ENCODE data around the gene HTATSF1. TPM values are rescaled to one million over a fixed set of nuclear protein-coding genes. Genes with fewer than 3 reads are reported as not detected.

The HTATSF1 gene, protein sequence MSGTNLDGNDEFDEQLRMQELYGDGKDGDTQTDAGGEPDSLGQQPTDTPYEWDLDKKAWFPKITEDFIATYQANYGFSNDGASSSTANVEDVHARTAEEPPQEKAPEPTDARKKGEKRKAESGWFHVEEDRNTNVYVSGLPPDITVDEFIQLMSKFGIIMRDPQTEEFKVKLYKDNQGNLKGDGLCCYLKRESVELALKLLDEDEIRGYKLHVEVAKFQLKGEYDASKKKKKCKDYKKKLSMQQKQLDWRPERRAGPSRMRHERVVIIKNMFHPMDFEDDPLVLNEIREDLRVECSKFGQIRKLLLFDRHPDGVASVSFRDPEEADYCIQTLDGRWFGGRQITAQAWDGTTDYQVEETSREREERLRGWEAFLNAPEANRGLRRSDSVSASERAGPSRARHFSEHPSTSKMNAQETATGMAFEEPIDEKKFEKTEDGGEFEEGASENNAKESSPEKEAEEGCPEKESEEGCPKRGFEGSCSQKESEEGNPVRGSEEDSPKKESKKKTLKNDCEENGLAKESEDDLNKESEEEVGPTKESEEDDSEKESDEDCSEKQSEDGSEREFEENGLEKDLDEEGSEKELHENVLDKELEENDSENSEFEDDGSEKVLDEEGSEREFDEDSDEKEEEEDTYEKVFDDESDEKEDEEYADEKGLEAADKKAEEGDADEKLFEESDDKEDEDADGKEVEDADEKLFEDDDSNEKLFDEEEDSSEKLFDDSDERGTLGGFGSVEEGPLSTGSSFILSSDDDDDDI
- polyA plus RNA-seq (ENCODE audit: insufficient read length) = 90.4 TPM

DNA sequence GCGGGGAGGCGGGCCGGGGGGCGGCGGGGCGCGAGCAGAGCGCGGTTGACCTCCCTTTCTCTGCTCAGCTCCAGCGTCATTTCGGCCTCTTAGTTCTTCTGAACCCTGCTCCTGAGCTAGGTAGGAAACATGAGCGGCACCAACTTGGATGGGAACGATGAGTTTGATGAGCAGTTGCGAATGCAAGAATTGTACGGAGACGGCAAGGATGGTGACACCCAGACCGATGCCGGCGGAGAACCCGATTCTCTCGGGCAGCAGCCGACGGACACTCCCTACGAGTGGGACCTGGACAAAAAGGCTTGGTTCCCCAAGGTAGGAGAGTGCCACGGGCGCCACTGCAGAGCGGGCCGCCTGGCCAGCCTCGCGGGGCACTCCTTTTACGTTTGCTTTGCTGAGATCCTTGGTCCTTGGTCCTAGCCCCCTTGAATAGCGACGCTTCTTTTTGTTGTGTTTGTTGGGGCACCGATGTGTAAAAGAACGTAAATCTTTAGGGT, at the start of gene HTATSF1:
Gene HTATSF1, plus strand, starts transcription at position 37 of the 497 bp plus-strand sequence. Its CDS starts 93 bp downstream, at position 130.
- DNase-seq (ENCODE audit: low read depth) = no peak

DNA sequence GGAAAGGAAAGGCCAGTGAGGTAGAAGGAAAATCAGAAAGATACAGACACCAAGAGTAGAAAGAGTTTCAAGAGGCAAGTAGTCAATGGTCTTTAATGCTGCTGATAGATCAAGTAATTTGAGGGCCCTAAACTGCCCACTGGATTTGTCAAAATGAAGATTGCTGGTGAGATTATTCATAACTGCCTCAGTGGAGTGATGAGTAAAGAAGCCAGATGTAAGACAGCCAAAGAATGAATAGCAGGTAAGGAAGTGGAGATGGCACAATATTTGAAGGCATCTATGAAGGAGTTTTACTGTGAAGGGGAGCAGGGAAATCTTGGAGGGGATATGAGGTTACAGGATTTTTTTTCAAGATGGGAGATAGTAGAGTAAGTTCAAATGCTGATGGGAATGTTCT, 49.4 kb upstream of the HTATSF1 start:
- no peak for DNase-seq (ENCODE audit: low read depth)

DNA sequence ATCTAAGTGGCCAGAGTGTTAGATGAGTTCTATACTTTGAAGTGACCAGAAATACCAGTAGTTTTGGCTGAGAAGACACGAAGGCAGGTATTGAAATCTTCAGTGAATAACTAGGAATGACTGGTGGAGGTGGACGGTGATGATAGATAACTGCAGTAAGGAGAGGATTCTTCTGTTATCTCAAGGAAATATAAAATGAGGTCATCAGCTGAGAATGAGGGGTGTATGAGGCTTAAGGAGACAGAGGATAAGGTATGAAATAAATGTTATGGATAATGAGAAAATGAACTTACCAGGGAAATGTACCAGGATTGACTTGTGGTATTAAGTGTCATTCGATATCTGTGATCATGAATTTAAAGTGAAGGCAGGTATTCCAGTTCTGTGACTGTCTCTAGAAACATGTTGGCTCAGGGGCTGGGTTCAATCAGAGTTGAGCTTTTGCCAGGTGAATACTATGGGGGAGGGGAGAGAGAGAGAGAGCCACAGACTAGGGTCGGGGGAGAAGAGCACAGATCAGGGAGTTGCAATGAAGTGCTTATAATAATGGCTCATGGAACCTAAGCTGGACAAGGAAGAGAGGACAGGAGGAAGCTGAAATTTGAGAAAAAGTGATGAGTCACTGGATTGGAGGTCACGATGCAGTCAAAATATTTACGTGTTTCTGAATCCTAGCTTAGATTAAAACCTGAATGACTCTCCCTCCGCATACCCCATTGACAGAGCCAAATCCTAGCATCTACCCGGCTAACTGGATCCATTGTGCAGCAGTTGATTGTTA, 47.2 kb upstream of the HTATSF1 start:
- DNase-seq (ENCODE audit: low read depth) = no peak

DNA sequence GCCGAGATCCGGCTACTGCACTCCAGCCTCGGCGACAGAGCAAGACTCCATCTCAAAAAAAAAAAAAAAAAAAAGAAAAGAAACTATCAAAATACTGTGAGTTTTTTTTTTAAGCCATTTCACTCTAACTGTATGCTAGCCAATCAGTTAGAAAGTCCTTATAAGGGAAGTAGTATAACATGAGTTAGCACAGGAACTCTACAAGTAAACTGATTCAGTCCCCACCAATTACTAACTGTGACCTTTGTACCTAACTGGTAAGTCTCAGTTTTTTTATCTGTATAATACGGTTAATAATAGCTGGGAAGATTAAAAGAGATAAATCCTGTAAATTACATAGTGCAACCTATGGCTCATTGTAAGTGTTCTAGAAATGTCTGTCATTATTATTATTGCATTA, 44.8 kb upstream of the HTATSF1 start:
- no peak for DNase-seq (ENCODE audit: low read depth)

DNA sequence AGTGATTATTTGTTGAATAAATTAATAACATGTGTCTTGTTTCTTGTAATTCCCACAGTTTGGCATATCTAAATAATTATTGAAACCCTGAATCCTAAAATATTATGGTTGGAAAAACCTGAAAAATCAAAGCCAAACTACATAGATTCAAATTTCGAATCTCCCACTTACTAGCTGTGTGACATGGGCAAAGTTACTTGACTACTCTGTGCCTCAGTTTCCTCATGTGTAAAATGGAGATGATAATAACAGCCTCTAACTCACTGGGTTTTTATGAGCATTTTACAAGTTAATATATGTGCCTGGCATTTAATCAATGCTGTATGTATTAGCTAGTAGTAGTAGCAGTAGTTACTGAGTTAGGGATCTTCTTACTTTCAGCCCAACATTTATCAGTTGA, 44.3 kb upstream of the HTATSF1 start:
- DNase-seq (ENCODE audit: low read depth) = no peak

DNA sequence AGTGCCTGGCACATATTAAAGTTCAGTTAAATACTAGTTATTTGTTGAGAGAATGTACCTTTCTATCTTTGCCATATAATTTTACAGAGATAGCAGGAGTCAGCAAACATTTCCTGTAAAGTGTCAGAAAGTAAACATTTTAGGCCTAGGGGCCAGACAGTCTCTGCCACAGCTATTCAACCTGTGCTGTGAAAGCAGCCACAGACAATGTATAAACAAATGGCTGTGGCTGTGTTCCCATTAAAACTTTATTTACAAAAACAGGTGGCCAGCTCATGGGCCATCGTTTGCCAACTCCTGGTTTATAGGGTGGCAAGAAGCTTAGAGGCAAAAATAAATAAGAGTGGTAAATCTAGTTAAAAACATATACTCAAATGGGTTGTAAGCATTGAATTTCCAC, 43.6 kb upstream of the HTATSF1 start:
- DNase-seq (ENCODE audit: low read depth) = no peak

DNA sequence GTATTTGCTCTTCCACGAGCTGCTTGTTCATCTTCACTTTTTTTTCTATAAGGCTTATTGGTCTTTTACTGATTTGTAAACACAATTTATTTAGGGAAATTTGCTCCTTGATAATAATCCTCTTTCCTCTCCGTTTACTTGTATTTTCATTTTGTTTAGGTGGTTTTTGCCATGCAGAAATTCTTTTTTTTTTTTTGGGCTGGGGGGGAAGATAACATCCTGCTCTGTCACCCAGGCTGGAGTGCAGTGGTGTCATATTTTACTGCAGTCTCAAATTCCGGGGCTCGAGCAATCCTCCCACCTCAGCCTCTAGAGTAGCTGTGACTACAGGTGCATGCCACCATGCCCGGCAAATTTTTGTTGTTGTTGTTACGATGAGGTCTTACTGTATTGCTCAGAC, 41.3 kb upstream of the HTATSF1 start:
- no peak for DNase-seq (ENCODE audit: low read depth)

DNA sequence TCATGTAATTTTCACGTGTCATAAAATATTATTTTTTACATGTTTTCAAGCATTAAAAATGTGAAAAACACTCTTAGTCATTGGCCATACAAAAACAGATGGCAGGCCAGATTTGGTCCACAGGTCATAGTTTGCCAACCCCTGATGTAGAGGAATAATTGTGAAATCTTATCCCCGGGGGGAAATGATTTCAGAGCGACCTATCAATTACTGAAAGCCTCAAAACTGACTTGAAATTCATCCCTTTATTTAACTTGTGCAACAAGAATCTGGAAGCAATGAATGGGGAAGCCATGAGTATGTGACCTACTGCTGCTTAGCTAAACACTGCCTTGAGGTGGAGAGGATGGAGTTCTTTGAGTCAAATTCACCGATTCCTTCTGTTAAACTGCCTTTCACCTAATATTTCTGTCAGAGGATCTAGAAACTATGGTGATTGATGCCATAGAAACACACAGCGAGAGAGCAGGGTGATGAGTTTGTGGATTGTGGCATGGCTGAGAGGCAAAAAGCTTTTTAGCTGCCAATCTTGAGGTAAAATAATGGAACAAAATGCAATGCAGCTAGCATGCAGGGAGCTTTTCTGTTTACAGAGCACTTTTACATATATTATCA, 40.0 kb upstream of the HTATSF1 start:
- DNase-seq (ENCODE audit: low read depth) = no peak

DNA sequence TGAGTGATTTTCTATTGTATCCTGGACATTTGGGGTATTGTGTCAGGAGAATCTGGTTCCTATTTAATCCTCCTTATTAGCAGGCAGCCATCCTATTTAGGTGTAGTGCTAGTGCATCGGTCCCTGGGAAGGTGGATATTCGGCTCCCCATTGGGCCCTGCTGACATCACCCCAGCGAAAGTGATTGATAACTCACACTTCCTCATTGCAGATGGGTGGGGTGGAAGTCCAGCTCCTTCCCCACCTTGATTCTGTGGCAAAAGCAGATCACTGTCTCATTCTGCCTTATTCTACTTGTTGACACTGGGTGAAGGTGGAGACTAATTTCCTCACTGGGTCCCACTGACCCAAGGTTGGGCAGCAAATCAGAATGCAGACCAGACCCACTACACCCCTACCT, 32.8 kb upstream of the HTATSF1 start:
- DNase-seq (ENCODE audit: low read depth) = no peak

DNA sequence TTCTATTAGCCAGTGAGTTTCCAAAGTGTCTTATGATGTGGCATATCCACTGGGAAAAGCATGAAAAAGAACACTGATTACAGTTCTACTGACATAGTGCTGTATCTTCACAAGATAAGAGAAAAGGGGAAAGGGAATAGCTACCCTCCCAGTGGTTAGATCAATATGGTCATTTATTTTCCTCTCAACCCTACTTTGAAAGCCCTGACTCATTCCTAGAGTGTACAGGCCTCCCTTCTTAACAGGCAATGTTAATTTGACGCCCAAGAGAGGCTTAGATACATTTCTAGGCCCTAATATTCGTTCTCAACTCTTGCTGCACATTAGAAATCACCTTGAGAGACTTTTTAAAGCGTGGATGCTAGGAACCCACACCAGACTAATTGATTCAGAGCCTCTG, 30.1 kb upstream of the HTATSF1 start:
- no peak for DNase-seq (ENCODE audit: low read depth)

DNA sequence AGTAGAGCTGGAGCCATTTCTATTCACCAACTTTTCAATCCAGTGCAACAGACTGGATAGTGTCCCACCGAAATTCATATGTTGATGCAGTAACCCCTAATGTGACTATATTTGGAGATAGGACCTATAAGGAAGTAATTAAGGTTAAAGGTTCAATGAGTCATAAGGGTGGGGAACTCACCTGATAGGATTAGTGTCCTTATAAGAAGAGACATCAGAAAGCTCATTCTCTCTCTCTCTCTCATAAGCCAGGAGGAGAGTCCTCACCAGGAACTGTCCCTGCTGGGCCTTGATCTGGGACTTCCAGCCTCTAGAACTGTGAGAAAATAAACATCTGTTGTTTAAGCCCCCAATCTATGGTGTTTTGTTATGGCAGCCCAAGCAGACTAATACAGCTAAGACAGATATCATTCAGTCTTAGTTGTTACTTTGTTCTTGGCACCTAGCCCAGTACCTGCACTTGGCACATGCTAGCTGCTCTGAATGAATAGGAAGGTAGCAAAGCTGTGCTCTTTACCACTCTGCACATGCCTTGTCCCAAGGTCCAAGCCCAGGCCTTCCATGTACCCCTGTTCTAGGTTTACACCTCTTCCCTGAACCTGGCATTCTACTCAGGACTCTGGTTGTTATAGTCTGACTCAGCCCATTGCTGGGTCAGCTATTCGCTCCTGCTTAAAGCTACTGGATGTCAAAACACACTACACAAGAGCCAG, 28.8 kb upstream of the HTATSF1 start:
- DNase-seq (ENCODE audit: low read depth) = no peak

DNA sequence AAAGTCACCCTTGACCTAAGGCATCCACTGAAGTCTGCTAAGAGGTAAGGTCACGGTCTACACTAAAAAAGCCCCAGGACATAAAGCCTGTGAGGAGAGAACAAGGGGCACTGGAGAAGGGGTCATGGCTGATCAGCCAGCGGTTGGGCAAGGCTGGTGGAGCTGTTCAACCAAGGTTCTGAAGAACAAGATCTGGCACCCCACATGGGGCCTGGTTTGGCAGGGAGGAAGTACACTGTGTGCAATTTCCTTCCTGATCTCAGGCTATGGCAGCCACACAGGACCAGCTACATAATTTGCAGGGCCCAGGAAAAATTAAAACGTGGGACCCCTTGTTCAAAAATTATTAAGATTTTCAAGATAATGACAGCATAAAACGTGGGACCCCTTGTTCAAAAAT, 23.7 kb upstream of the HTATSF1 start:
- DNase-seq (ENCODE audit: low read depth) = no peak

DNA sequence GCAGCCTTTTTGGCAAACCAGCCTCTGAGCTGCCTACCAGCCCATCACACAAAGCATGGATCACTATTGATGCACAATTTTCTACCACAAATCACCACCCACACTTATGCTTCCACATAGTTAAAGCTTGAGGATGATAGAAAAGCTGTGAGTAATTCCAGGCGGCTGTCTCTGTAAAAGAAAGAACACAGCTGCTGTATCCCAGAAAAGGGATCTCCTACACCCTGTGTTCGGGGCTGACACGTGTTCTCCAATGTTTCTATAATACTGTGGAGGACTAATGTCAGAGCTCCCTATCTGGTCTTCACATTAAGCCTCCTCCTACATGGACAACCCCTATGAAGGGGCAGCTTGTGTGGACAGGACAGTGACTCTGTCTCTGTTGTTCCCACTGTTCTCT, 22.2 kb upstream of the HTATSF1 start:
- DNase-seq (ENCODE audit: low read depth) = no peak

DNA sequence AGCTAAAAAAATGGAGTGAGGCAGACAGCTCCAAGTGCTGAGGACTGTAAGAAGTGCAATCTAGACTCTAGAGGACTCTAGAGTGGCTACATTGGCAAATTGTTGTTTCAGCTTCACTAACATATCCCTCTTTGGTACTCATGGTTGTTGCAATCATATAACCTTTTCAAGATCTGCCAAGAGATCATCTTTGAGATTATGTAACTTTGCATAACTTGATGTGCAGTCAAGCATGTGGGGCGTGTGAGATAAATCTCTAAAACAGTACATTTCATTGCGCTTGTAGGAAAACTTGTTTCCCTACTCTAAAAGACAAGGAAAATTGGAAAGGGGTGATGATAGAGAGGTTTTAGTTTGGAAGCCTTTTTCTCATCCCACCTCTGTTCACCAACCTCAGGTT, 20.9 kb upstream of the HTATSF1 start:
- DNase-seq (ENCODE audit: low read depth) = no peak

DNA sequence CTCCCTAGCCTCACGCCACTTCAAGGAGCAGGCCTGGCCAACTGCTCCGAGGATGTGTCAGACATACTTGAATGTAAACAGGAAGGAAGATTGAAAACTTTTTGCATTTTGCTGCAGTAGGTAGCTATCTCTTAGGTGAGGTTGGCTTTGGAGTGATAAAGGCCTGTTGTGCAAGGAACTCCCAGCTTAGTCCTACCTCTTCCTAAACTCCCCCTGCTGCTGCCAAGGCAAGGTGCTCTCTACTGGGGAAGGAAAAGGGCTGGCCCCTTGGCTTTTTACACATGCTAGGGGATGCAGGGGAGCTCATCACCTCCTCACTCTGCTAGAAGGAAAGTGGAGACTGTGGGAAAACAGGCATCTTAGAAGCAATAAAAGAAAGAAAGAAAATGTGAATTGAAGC, 20.4 kb upstream of the HTATSF1 start:
- no peak for DNase-seq (ENCODE audit: low read depth)

DNA sequence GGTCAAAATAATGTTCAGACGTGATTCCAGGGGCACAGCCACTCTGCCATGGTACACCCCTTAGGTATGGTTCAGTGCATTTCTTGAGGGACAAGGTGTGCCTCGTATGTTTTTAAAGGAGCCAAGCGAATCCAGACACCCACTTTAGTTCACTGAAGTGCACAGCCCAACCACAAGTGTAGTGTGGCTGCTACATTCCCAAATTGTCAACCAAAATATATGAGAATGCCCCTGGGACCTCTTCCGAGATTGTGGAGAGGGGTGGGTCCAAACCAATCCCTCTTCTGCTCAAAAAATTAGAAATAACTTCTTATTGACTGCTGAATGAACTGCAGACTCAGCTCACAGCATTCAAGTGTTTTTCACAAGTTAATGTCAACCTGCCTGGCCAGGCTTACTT, 17.0 kb upstream of the HTATSF1 start:
- no peak for DNase-seq (ENCODE audit: low read depth)

DNA sequence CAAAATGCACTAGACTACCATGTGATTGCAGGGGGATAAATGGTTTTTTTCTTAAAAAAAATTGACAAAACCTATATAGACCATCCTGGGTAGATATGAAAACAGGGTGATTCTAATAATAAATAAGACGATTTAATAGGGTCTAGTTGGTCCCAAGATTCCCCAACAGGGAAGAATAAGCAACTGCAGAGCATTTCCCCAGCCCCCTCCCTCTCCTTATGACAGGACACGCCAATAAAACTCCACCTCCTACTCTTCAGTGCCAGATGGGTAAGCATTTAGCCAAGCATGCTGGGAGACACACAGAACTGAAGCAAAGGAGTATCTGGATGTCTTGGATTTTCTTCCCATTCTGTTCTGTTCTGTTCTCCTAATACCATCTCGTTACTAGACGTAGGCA, 9.7 kb upstream of the HTATSF1 start, which contains the start of gene BRS3:
Gene BRS3, plus strand, starts transcription at position 301 of the 400 bp plus-strand sequence. CDS start 168 bp downstream, outside the sequence.
- DNase-seq (ENCODE audit: low read depth) = no peak

DNA sequence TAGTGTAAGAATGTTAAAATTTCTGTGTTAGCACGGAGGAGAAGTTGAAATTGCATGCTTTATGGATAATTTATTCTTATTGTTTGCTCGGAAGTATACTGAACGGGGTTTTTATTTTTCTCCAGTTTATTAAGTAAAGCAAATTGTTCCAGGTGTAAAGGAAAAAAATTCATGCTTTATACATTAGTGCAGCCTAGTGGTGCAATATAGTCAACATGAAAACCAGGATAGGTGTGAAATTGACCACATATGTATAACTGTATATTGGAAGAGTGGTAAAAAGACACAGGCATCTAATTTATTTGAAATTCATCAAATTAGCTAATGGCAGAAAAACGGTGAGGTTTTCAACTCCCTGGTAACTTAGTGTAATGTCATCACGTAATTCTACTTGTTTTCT, 8.7 kb upstream of the HTATSF1 start:
- DNase-seq (ENCODE audit: low read depth) = no peak

DNA sequence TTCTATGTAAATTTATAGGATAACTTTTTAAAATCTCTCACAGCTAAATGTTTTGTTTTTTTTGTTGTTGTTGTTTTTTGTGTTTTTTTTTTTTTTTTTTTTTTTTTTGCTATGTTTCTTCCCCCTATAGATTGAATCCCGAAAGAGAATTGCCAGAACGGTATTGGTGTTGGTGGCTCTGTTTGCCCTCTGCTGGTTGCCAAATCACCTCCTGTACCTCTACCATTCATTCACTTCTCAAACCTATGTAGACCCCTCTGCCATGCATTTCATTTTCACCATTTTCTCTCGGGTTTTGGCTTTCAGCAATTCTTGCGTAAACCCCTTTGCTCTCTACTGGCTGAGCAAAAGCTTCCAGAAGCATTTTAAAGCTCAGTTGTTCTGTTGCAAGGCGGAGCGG, 5.6 kb upstream of the HTATSF1 start:
- no peak for DNase-seq (ENCODE audit: low read depth)

DNA sequence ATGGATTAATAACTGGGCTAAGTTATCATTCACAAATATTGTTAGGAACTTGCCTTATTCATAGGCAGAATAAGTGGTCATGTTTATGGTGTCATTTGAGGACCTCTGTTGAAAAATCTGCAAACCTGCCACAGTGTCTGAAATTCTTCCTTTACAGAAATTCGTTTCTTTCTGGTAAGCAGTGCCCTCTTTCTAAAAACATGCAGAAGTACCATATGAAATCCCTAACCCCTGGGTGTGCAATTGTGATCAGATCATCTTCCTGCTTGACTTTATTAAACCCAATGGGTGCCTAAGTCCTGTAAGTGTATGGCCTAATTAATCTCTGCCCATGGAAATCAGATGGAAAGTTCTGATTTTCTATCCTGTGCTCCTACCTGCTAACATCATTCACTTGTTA, 4.4 kb upstream of the HTATSF1 start:
- DNase-seq (ENCODE audit: low read depth) = no peak

DNA sequence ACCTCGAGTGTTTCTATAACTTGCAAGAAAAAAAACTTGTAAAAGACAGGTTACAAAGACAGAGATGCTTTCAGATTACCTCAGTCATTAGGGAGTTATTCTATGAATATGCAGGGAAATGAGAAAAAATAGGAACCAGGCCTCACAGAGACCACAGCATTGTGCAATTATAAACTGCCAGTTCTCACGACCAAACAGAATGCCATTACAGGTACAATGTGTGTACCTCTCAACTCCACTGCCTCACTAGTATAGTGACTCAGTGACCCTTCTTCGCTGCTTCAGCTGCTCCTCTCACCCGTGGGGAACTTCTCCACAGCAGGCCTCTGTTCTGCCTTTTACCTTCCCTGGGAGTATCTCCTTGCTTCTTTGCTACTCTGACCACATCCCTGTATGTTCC, 2.3 kb upstream of the HTATSF1 start:
- no peak for DNase-seq (ENCODE audit: low read depth)

Measured in forelimb muscle (tissue), 1 donor.